MG63 (cell line): ENCODE results near the gene C6orf47. TPM values are rescaled to one million over a fixed set of nuclear protein-coding genes. Genes with fewer than 3 reads are reported as not detected.

ENCODE experiments used
- DNase-seq: peaks from one replicate; pipeline ENCODE4 v3.0.0-alpha.2; 2020
- H3K27me3 ChIP-seq: fragments of 250-450 bp; sonication (Bioruptor Pico); 2 replicates; pipeline ENCODE4 v1.5.1; 2020; ENCODE audit warnings: mild to moderate bottlenecking, moderate library complexity
- H3K36me3 ChIP-seq: fragments of 250-450 bp; sonication (Bioruptor Pico); 2 replicates; pipeline ENCODE4 v1.5.1; 2020; ENCODE audit warnings: mild to moderate bottlenecking, moderate library complexity
- H3K4me3 ChIP-seq: fragments of 250-450 bp; sonication (Bioruptor Pico); 2 replicates; pipeline ENCODE4 v1.5.1; 2020; ENCODE audit warnings: mild to moderate bottlenecking, moderate library complexity
- H3K9me3 ChIP-seq: fragments of 250-450 bp; sonication (Bioruptor Pico); 2 replicates; pipeline ENCODE4 v1.5.1; 2020; ENCODE audit warnings: mild to moderate bottlenecking, moderate library complexity
- total RNA-seq: library from RNA; depleted of rRNA; stranded (reverse); fragments of >200 nt; shearing (Covaris generic); gene quantifications from 2 replicates; pipeline ENCODE4 v1.2.3, GENCODE V29; 2014; ENCODE audit warnings: low replicate concordance

Gene C6orf47
- total RNA-seq, 1 experiment from 2014 or later: 6.5 TPM

GRCh38 chr6:31690231-31691077, 29.9 kb upstream of the C6orf47 start:
- Histone ChIP-seq H3K4me3 (no peak overlapping the region), H3K9me3 (no peaks in the 10 kb centered on the region), H3K36me3 (no peaks in the 10 kb centered on the region), H3K27me3 (no peaks in the 10 kb centered on the region)
- no peak for DNase-seq

GRCh38 chr6:31689249-31690110, 28.9 kb upstream of the C6orf47 start:
- no peaks in the 10 kb centered on the region for H3K9me3 ChIP-seq
- no peak for DNase-seq
- no peaks in the 10 kb centered on the region for H3K36me3 ChIP-seq
- H3K4me3 ChIP-seq: no peak overlapping the region
- H3K27me3 ChIP-seq: no peaks in the 10 kb centered on the region

GRCh38 chr6:31687860-31688693, 27.5 kb upstream of the C6orf47 start:
- no peaks in the 10 kb centered on the region for H3K36me3 ChIP-seq
- no peak overlapping the region for H3K4me3 ChIP-seq
- DNase-seq: no peak
- H3K27me3 ChIP-seq: no peaks in the 10 kb centered on the region
- H3K9me3 ChIP-seq: no peaks in the 10 kb centered on the region

GRCh38 chr6:31687321-31687720, 26.7 kb upstream of the C6orf47 start:
- H3K36me3 ChIP-seq: no peaks in the 10 kb centered on the region
- no peaks in the 10 kb centered on the region for H3K27me3 ChIP-seq
- H3K4me3 ChIP-seq: no peak overlapping the region
- no peaks in the 10 kb centered on the region for H3K9me3 ChIP-seq
- no peak for DNase-seq

GRCh38 chr6:31686483-31686882, 25.9 kb upstream of the C6orf47 start:
- H3K4me3 ChIP-seq: no peak overlapping the region
- H3K9me3 ChIP-seq: no peaks in the 10 kb centered on the region
- H3K36me3 ChIP-seq: no peaks in the 10 kb centered on the region
- no peaks in the 10 kb centered on the region for H3K27me3 ChIP-seq
- no peak for DNase-seq

GRCh38 chr6:31683591-31683990, 23.0 kb upstream of the C6orf47 start:
- Histone ChIP-seq H3K9me3 (no peaks in the 10 kb centered on the region), H3K36me3 (no peaks in the 10 kb centered on the region), H3K27me3 (no peaks in the 10 kb centered on the region), H3K4me3 (no peak overlapping the region)
- DNase-seq: no peak

- H3K36me3 ChIP-seq: no peaks in the 10 kb centered on the region
- peak overlapping the region; percentile 27 for H3K4me3 ChIP-seq
- DNase-seq: peak; percentile 20
Measured at GRCh38 chr6:31681135-31681671, 20.6 kb upstream of the C6orf47 start.

GRCh38 chr6:31680226-31681134, 19.9 kb upstream of the C6orf47 start, which contains the start of gene LY6G5C:
Gene LY6G5C, minus strand, starts transcription at chr6:31681067. Its CDS starts 694 bp downstream, at chr6:31680373.
- Histone ChIP-seq H3K9me3 (no peaks in the 10 kb centered on the region), H3K36me3 (no peaks in the 10 kb centered on the region), H3K4me3 (peak within 1 kb of the TSS; percentile 27), H3K27me3 (no peaks in the 10 kb centered on the region)
- DNase-seq: peak; percentile 68

More at GRCh38 chr6:31681135-31681671, 20.6 kb upstream of the C6orf47 start:
- H3K27me3 ChIP-seq: no peaks in the 10 kb centered on the region
- H3K9me3 ChIP-seq: no peaks in the 10 kb centered on the region

GRCh38 chr6:31677955-31678354, 17.4 kb upstream of the C6orf47 start:
- Histone ChIP-seq H3K9me3 (no peaks in the 10 kb centered on the region), H3K36me3 (no peaks in the 10 kb centered on the region), H3K27me3 (no peaks in the 10 kb centered on the region), H3K4me3 (no peak overlapping the region)
- DNase-seq: no peak

- peaks cover 4% of the 10 kb centered on the region for H3K36me3 ChIP-seq
- no peak for DNase-seq
- H3K9me3 ChIP-seq: no peaks in the 10 kb centered on the region
- no peaks in the 10 kb centered on the region for H3K27me3 ChIP-seq
- H3K4me3 ChIP-seq: no peak overlapping the region
Measured at GRCh38 chr6:31676904-31677303, 16.3 kb upstream of the C6orf47 start.

GRCh38 chr6:31676322-31676903, 15.8 kb upstream of the C6orf47 start:
- no peaks in the 10 kb centered on the region for H3K27me3 ChIP-seq
- no peaks in the 10 kb centered on the region for H3K9me3 ChIP-seq
- peaks cover 4% of the 10 kb centered on the region for H3K36me3 ChIP-seq
- H3K4me3 ChIP-seq: no peak overlapping the region
- no peak for DNase-seq

- H3K27me3 ChIP-seq: no peaks in the 10 kb centered on the region
- H3K36me3 ChIP-seq: peaks cover 39% of the 10 kb centered on the region
- H3K4me3 ChIP-seq: no peak within 1 kb of the TSS
- H3K9me3 ChIP-seq: no peaks in the 10 kb centered on the region
- DNase-seq: no peak
Measured at GRCh38 chr6:31669676-31670075, 9.1 kb upstream of the C6orf47 start, which contains the start of gene LY6G5B. Gene LY6G5B, plus strand, starts transcription at chr6:31669976. Its CDS starts 975 bp downstream, at chr6:31670951.

- peaks cover 47% of the 10 kb centered on the region for H3K36me3 ChIP-seq
Measured at GRCh38 chr6:31666337-31666965, 5.9 kb upstream of the C6orf47 start.

GRCh38 chr6:31665501-31666336, 5.1 kb upstream of the C6orf47 start, which contains the start of gene CSNK2B:
Gene CSNK2B, plus strand, starts transcription at chr6:31666080. Its CDS starts 752 bp downstream, at chr6:31666832.
- Histone ChIP-seq H3K4me3 (peak within 1 kb of the TSS; percentile 78), H3K9me3 (no peaks in the 10 kb centered on the region), H3K36me3 (peaks cover 47% of the 10 kb centered on the region), H3K27me3 (no peaks in the 10 kb centered on the region)
- peak; percentile 97 for DNase-seq

More at GRCh38 chr6:31666337-31666965, 5.9 kb upstream of the C6orf47 start:
- H3K9me3 ChIP-seq: no peaks in the 10 kb centered on the region
- no peak for DNase-seq
- H3K27me3 ChIP-seq: no peaks in the 10 kb centered on the region
- peak overlapping the region; percentile 78 for H3K4me3 ChIP-seq
